Duodenal mucosa (tissue), 2 donors: ENCODE results near the gene LURAP1L.
A peak's percentile ranks its signal among the peaks of the same experiment; 100 is the strongest.

Experiments
- H3K27ac ChIP-seq: one replicate; pipeline ENCODE4 v1.7.0; 2013; ENCODE audit warnings: low read depth, low read length
- H3K27me3 ChIP-seq, 2 donors: one replicate each; pipeline ENCODE4 v1.7.0; 2013; ENCODE audit warnings: low read length in 2 of 2, control low read depth in 1 of 2; ENCODE audit not compliant: insufficient read depth in 2 of 2, control insufficient read depth in 1 of 2
- H3K36me3 ChIP-seq, 2 donors: one replicate each; pipeline ENCODE4 v1.7.0; 2013; ENCODE audit warnings: low read length in 2 of 2, control low read depth in 1 of 2; ENCODE audit not compliant: insufficient read depth in 2 of 2, control insufficient read depth in 1 of 2
- H3K4me1 ChIP-seq, 2 donors: one replicate each; pipeline ENCODE4 v1.7.0; 2013; ENCODE audit warnings: low read length in 2 of 2, control low read depth in 1 of 2; ENCODE audit not compliant: insufficient read depth in 2 of 2, control insufficient read depth in 1 of 2
- H3K4me3 ChIP-seq, 2 donors: one replicate each; pipeline ENCODE4 v1.7.0; 2013; ENCODE audit warnings: low read length in 2 of 2, low read depth in 1 of 2
- H3K9ac ChIP-seq, 2 donors: one replicate each; pipeline ENCODE4 v1.7.0; 2013; ENCODE audit warnings: low read length in 2 of 2, low read depth in 1 of 2
- H3K9me3 ChIP-seq, 2 donors: one replicate each; pipeline ENCODE4 v1.7.0; 2013; ENCODE audit warnings: low read length in 2 of 2, control low read depth in 1 of 2; ENCODE audit not compliant: control insufficient read depth in 1 of 2

Gene LURAP1L

GRCh38 chr9:12774861-12775678, at the start of gene LURAP1L:
LURAP1L (plus strand) TSS chr9:12775020; CDS start chr9:12775716, 696 bp downstream.
- peak within 1 kb of the TSS; percentile 90 to 91 for H3K4me3 ChIP-seq
- peak within 1 kb of the TSS; percentile 74 to 79 for H3K9ac ChIP-seq
- no peaks in the 10 kb centered on the region for H3K27me3 ChIP-seq
- peak within 1 kb of the TSS; percentile 82 for H3K27ac ChIP-seq
- H3K36me3 ChIP-seq = no peaks in the 10 kb centered on the region
- no peaks in the 10 kb centered on the region for H3K9me3 ChIP-seq
- peaks cover 7% of the 10 kb centered on the region in 2 donors for H3K4me1 ChIP-seq

GRCh38 chr9:12726795-12727194, 48.0 kb upstream of the LURAP1L start:
- Histone ChIP-seq H3K4me1 (no peaks in the 10 kb centered on the region), H3K4me3 (no peak overlapping the region), H3K36me3 (no peaks in the 10 kb centered on the region), H3K9ac (no peak overlapping the region), H3K27me3 (no peaks in the 10 kb centered on the region), H3K9me3 (no peaks in the 10 kb centered on the region), H3K27ac (no peak overlapping the region)

GRCh38 chr9:12730198-12730597, 44.6 kb upstream of the LURAP1L start:
- Histone ChIP-seq H3K4me3 (no peak overlapping the region), H3K36me3 (no peaks in the 10 kb centered on the region), H3K9me3 (no peaks in the 10 kb centered on the region), H3K4me1 (no peaks in the 10 kb centered on the region), H3K27ac (no peak overlapping the region), H3K27me3 (no peaks in the 10 kb centered on the region), H3K9ac (no peak overlapping the region)

GRCh38 chr9:12730927-12731326, 43.9 kb upstream of the LURAP1L start:
- Histone ChIP-seq H3K9me3 (no peaks in the 10 kb centered on the region), H3K27ac (no peak overlapping the region), H3K36me3 (no peaks in the 10 kb centered on the region), H3K27me3 (no peaks in the 10 kb centered on the region), H3K4me1 (no peaks in the 10 kb centered on the region), H3K4me3 (no peak overlapping the region), H3K9ac (no peak overlapping the region)

- Histone ChIP-seq H3K36me3 (no peaks in the 10 kb centered on the region), H3K9me3 (no peaks in the 10 kb centered on the region), H3K4me1 (no peaks in the 10 kb centered on the region), H3K27me3 (no peaks in the 10 kb centered on the region), H3K4me3 (no peak overlapping the region), H3K9ac (no peak overlapping the region), H3K27ac (no peak overlapping the region)
Measured at GRCh38 chr9:12732971-12733370, 41.8 kb upstream of the LURAP1L start.

- H3K9me3 ChIP-seq = no peaks in the 10 kb centered on the region
- H3K36me3 ChIP-seq = no peaks in the 10 kb centered on the region
- no peak overlapping the region for H3K9ac ChIP-seq
- H3K4me3 ChIP-seq = no peak overlapping the region
- H3K27ac ChIP-seq = no peak overlapping the region
- no peaks in the 10 kb centered on the region for H3K27me3 ChIP-seq
- H3K4me1 ChIP-seq = no peaks in the 10 kb centered on the region
Measured at GRCh38 chr9:12735665-12736064, 39.2 kb upstream of the LURAP1L start.

- Histone ChIP-seq H3K27ac (no peak overlapping the region), H3K4me3 (no peak overlapping the region), H3K27me3 (no peaks in the 10 kb centered on the region), H3K36me3 (no peaks in the 10 kb centered on the region), H3K9me3 (no peaks in the 10 kb centered on the region), H3K4me1 (no peaks in the 10 kb centered on the region), H3K9ac (no peak overlapping the region)
Measured at GRCh38 chr9:12737871-12738270, 36.9 kb upstream of the LURAP1L start.

- Histone ChIP-seq H3K4me1 (no peaks in the 10 kb centered on the region), H3K27me3 (no peaks in the 10 kb centered on the region), H3K36me3 (no peaks in the 10 kb centered on the region), H3K27ac (no peak overlapping the region), H3K9me3 (no peaks in the 10 kb centered on the region), H3K9ac (no peak overlapping the region), H3K4me3 (no peak overlapping the region)
Measured at GRCh38 chr9:12739014-12739652, 35.7 kb upstream of the LURAP1L start.

- no peaks in the 10 kb centered on the region for H3K9me3 ChIP-seq
- H3K4me3 ChIP-seq = no peak overlapping the region
- no peaks in the 10 kb centered on the region for H3K4me1 ChIP-seq
- H3K27ac ChIP-seq = no peak overlapping the region
- H3K36me3 ChIP-seq = no peaks in the 10 kb centered on the region
- no peaks in the 10 kb centered on the region for H3K27me3 ChIP-seq
- no peak overlapping the region for H3K9ac ChIP-seq
Measured at GRCh38 chr9:12740845-12741244, 34.0 kb upstream of the LURAP1L start.

- no peaks in the 10 kb centered on the region for H3K36me3 ChIP-seq
- no peak overlapping the region for H3K4me3 ChIP-seq
- no peaks in the 10 kb centered on the region for H3K9me3 ChIP-seq
- no peaks in the 10 kb centered on the region for H3K27me3 ChIP-seq
- no peaks in the 10 kb centered on the region for H3K4me1 ChIP-seq
- no peak overlapping the region for H3K9ac ChIP-seq
- H3K27ac ChIP-seq = no peak overlapping the region
Measured at GRCh38 chr9:12748016-12748415, 26.8 kb upstream of the LURAP1L start.
